ENCODE measurements around the gene PSMD1.
"Not testable (repeated sequence)": the region's sequence is repeated elsewhere in the genome, so short reads cannot be mapped to it uniquely, and the experiment has no call there.

Gene PSMD1

GRCh38 chr2:231117148-231117547, 60.5 kb downstream of the PSMD1 start:
- DNase-seq (ENCODE audit: low spot score), result no peak

- no peak for DNase-seq (ENCODE audit: low spot score)
These were observed 61.4 kb downstream of the PSMD1 start for GRCh38 chr2:231117922-231118613.

GRCh38 chr2:231118614-231118942, 61.9 kb downstream of the PSMD1 start:
- no peak for DNase-seq (ENCODE audit: low spot score)

- DNase-seq (ENCODE audit: low spot score), result no peak
These were observed 66.8 kb downstream of the PSMD1 start for GRCh38 chr2:231123362-231123898.

GRCh38 chr2:231124838-231125568, 68.3 kb downstream of the PSMD1 start, which contains the start of gene HTR2B:
HTR2B (minus strand) TSS chr2:231125042; CDS start chr2:231123764, 1,278 bp downstream.
- no peak for DNase-seq (ENCODE audit: low spot score)

- DNase-seq (ENCODE audit: low spot score), result no peak
These were observed 69.5 kb downstream of the PSMD1 start for GRCh38 chr2:231126123-231126522.

GRCh38 chr2:231127480-231127879, 70.8 kb downstream of the PSMD1 start:
- DNase-seq (ENCODE audit: low spot score), result no peak

GRCh38 chr2:231127936-231128335, 71.3 kb downstream of the PSMD1 start:
- DNase-seq (ENCODE audit: low spot score), result no peak

- no peak for DNase-seq (ENCODE audit: low spot score)
These were observed 71.9 kb downstream of the PSMD1 start for GRCh38 chr2:231128541-231128940.

- DNase-seq (ENCODE audit: low spot score), result no peak
These were observed 72.5 kb downstream of the PSMD1 start for GRCh38 chr2:231129216-231129615.

- no peak for DNase-seq (ENCODE audit: low spot score)
These were observed 73.8 kb downstream of the PSMD1 start for GRCh38 chr2:231130336-231131056.

- DNase-seq (ENCODE audit: low spot score), result no peak
These were observed 75.5 kb downstream of the PSMD1 start for GRCh38 chr2:231132129-231132528.

GRCh38 chr2:231133365-231134099, 76.9 kb downstream of the PSMD1 start:
- DNase-seq (ENCODE audit: low spot score), result no peak

GRCh38 chr2:231134910-231135655, 78.4 kb downstream of the PSMD1 start:
- DNase-seq (ENCODE audit: low spot score), result no peak

- DNase-seq (ENCODE audit: low spot score), result no peak
These were observed 82.0 kb downstream of the PSMD1 start for GRCh38 chr2:231138699-231139098.

GRCh38 chr2:231139796-231140195, 83.1 kb downstream of the PSMD1 start:
- DNase-seq (ENCODE audit: low spot score), result peak; percentile 18

- not testable (repeated sequence) for DNase-seq (ENCODE audit: low spot score)
These were observed 84.1 kb downstream of the PSMD1 start for GRCh38 chr2:231140808-231141207.

- DNase-seq (ENCODE audit: low spot score), result no peak
These were observed 88.2 kb downstream of the PSMD1 start for GRCh38 chr2:231144896-231145295.

- DNase-seq (ENCODE audit: low spot score), result no peak
These were observed 90.0 kb downstream of the PSMD1 start for GRCh38 chr2:231146665-231147064.

GRCh38 chr2:231152800-231153557, 96.3 kb downstream of the PSMD1 start:
- no peak for DNase-seq (ENCODE audit: low spot score)

- DNase-seq (ENCODE audit: low spot score), result no peak
These were observed 102.6 kb downstream of the PSMD1 start for GRCh38 chr2:231159306-231159705.
